MM.1S (cell line): ENCODE results near the gene SPOCD1.

ENCODE experiments used
- DNase-seq: peaks from one replicate; pipeline ENCODE4 v3.0.0-alpha.2; 2015
- H2AFZ ChIP-seq: fragments of 300-600 bp; sonication (generic); 2 replicates; pipeline ENCODE4 v1.6.0; 2016; ENCODE audit warnings: antibody characterized with exemption, low read length
- H3F3A ChIP-seq: fragments of 300-600 bp; sonication (generic); 2 replicates; pipeline ENCODE4 v1.6.1; 2016; ENCODE audit warnings: mild to moderate bottlenecking, antibody characterized with exemption, low read length, moderate library complexity, mixed read lengths; ENCODE audit not compliant: insufficient read depth
- H3K27ac ChIP-seq: fragments of 300-600 bp; sonication (generic); 2 replicates; pipeline ENCODE4 v1.5.1; 2016; ENCODE audit warnings: mild to moderate bottlenecking, low read length
- H3K27me3 ChIP-seq: fragments of 300-600 bp; sonication (generic); replicated peaks from 2 replicates; pipeline ENCODE4 v1.6.0; 2016; ENCODE audit warnings: low read length; ENCODE audit not compliant: insufficient read depth
- H3K36me3 ChIP-seq: fragments of 300-600 bp; sonication (generic); replicated peaks from 2 replicates; pipeline ENCODE4 v1.6.1; 2016; ENCODE audit warnings: mild to moderate bottlenecking, low read length, mixed read lengths; ENCODE audit not compliant: insufficient read depth
- H3K4me1 ChIP-seq: fragments of 300-600 bp; sonication (generic); 2 replicates; pipeline ENCODE4 v1.6.1; 2016; ENCODE audit warnings: low read length, mixed read lengths
- H3K4me2 ChIP-seq: fragments of 300-600 bp; sonication (generic); 2 replicates; pipeline ENCODE4 v1.6.0; 2016; ENCODE audit warnings: low read depth, low read length
- H3K4me3 ChIP-seq: fragments of 300-600 bp; sonication (generic); 2 replicates; pipeline ENCODE4 v1.5.1; 2016; ENCODE audit warnings: low read length, mixed read lengths
- H3K79me2 ChIP-seq: fragments of 300-600 bp; sonication (generic); 2 replicates; pipeline ENCODE4 v1.6.1; 2016; ENCODE audit warnings: mixed run types, low read length, mixed read lengths
- H3K9ac ChIP-seq: fragments of 300-600 bp; sonication (generic); 2 replicates; pipeline ENCODE4 v1.6.1; 2016; ENCODE audit warnings: low read length, mixed read lengths
- H3K9me2 ChIP-seq: fragments of 300-600 bp; sonication (generic); replicated peaks from 2 replicates; pipeline ENCODE4 v1.6.1; 2016; ENCODE audit warnings: mild to moderate bottlenecking, low read length, mixed read lengths; ENCODE audit not compliant: insufficient read depth
- H3K9me3 ChIP-seq: fragments of 300-600 bp; sonication (generic); replicated peaks from 2 replicates; pipeline ENCODE4 v1.6.1; 2016; ENCODE audit warnings: mild to moderate bottlenecking, low read length, mixed read lengths; ENCODE audit not compliant: insufficient read depth
- H4K20me1 ChIP-seq: fragments of 300-600 bp; sonication (generic); 2 replicates; pipeline ENCODE4 v1.6.1; 2016; ENCODE audit warnings: mild to moderate bottlenecking, low read length, moderate library complexity, mixed read lengths; ENCODE audit not compliant: insufficient read depth
- EZH2 ChIP-seq: fragments of 300-600 bp; sonication (generic); optimal IDR thresholded peaks from 2 replicates; pipeline ENCODE3; 2017; ENCODE audit warnings: low read depth, mild to moderate bottlenecking, antibody characterized with exemption, low read length, mixed read lengths
- EZH2phosphoT487 ChIP-seq: fragments of 300-600 bp; sonication (generic); IDR thresholded peaks from 2 replicates; pipeline ENCODE4 v1.6.1; 2018; ENCODE audit warnings: antibody characterized with exemption, low read length
- TF ChIP-seq, protein P1 (sequence below): fragments of 300-600 bp; sonication (generic); IDR thresholded peaks from 2 replicates; pipeline ENCODE4 v1.5.1; 2016; ENCODE audit warnings: antibody characterized with exemption, low read length, mixed read lengths

SPOCD1 gene

DNA sequence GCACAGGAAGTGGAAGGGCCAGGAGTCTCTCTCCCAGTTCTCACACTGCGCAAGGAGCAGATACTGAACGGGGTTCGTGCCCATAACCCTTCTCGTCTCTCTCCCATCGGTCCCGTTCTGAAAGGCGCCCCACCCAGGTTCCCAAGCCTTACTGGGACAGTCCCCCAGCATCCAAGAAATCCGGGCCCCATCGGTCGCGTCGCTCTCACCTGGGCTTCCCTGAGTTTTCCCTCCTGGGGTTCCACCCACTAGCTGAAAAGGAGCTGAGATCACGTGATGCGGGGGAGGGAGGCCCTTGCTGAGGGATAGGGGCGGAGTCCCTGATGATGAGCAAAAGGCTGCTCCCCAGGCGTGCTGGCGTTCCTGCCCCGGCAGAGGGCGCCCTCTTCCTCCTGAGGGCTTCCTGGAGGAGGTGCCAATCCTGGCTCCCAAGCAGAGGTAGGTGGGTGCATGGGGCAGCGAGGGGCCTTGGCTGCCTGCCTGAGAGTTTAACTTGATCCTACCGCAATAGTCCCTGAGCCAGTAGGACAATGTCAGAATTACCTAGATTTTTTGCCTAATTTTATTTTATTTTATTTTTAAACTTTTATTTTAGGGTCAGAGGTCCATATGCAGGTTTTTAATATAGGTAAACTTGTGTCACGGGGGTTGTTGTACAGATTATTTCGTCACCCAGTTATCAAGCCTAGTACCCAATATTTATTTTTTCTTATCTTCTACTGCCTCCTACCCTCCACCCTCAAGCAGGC, at the start of gene SPOCD1:
SPOCD1 (minus strand) TSS at position 271 of the 749 bp plus-strand sequence. CDS start 689 bp downstream, outside the sequence.
- Histone ChIP-seq H3K36me3 (no peaks in the 10 kb centered on the region), H3K9ac (no peak within 1 kb of the TSS), H3K27me3 (no peaks in the 10 kb centered on the region), H2AFZ (peak within 1 kb of the TSS; percentile 83), H3F3A (no peaks in the 10 kb centered on the region), H3K9me3 (no peaks in the 10 kb centered on the region), H3K9me2 (no peaks in the 10 kb centered on the region), H3K4me3 (0 out of 2 replicates have a peak within 1 kb of the TSS, but pooled peaks have one; percentile 16), H3K27ac (no peak within 1 kb of the TSS), H3K4me1 (0 out of 2 replicates have a peak, but pooled peaks cover 3% of the 10 kb centered on the region), H3K79me2 (no peaks in the 10 kb centered on the region), H3K4me2 (peak within 1 kb of the TSS; percentile 40; the same call in 1 of the 2 replicates), H4K20me1 (no peaks in the 10 kb centered on the region)
- TF ChIP-seq, protein P1, sequence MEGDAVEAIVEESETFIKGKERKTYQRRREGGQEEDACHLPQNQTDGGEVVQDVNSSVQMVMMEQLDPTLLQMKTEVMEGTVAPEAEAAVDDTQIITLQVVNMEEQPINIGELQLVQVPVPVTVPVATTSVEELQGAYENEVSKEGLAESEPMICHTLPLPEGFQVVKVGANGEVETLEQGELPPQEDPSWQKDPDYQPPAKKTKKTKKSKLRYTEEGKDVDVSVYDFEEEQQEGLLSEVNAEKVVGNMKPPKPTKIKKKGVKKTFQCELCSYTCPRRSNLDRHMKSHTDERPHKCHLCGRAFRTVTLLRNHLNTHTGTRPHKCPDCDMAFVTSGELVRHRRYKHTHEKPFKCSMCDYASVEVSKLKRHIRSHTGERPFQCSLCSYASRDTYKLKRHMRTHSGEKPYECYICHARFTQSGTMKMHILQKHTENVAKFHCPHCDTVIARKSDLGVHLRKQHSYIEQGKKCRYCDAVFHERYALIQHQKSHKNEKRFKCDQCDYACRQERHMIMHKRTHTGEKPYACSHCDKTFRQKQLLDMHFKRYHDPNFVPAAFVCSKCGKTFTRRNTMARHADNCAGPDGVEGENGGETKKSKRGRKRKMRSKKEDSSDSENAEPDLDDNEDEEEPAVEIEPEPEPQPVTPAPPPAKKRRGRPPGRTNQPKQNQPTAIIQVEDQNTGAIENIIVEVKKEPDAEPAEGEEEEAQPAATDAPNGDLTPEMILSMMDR, result peak; percentile 96
- no peak for TF ChIP-seq EZH2
- DNase-seq, result peak; percentile 93

DNA sequence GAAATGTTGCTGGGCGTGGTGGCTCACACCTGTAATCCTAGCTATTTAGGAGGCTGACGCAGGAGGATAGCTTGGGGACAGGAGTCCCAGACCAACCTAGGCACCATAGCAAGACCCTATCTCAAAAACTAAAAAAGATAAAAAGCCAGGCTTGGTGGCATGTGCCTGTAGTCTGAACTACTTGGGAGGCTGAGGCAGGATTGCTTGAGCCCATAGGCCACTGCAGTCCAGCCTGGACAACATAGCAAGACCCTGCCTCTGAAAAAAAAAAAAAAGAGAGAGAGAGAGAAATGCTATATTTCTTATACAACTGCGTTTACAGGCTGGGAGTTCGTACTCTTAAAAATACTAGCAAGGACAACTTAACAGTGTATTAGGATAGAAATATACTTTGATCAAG, 46.2 kb upstream of the SPOCD1 start:
- H2AFZ ChIP-seq, result no peak overlapping the region
- no peak overlapping the region for H3K27ac ChIP-seq
- no peak overlapping the region for H3K4me3 ChIP-seq
- H3K4me2 ChIP-seq, result no peak overlapping the region
- no peak for DNase-seq
- no peak overlapping the region for H3K9ac ChIP-seq
- H3K9me2 ChIP-seq, result no peaks in the 10 kb centered on the region
- H3K27me3 ChIP-seq, result no peaks in the 10 kb centered on the region
- H3K79me2 ChIP-seq, result no peaks in the 10 kb centered on the region
- no peaks in the 10 kb centered on the region for H3K9me3 ChIP-seq
- H4K20me1 ChIP-seq, result no peaks in the 10 kb centered on the region
- TF ChIP-seq EZH2, result no peak
- TF ChIP-seq, protein P1, result no peak
- TF ChIP-seq EZH2phosphoT487, result no peak
- no peaks in the 10 kb centered on the region for H3K4me1 ChIP-seq
- no peaks in the 10 kb centered on the region for H3F3A ChIP-seq
- H3K36me3 ChIP-seq, result no peaks in the 10 kb centered on the region

DNA sequence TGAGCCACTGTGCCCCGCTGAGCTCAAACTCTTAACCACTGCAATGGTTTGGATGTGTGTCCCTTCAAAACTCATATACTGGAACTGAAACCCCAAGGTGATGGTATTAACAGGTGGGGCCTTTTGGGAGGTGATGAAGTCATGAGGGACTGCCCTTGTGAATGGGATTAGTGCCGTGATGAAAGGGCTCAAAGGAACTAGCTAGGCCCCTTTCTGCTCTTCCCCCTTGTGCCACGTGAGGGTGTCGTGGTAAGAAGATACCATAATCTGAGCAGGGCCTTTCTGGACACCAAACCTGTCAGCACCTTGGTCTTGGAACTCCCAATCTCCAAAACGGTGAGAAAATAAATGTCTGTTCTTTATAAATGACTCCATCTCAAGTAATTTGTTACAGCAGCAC, 45.5 kb upstream of the SPOCD1 start:
- no peak overlapping the region for H3K9ac ChIP-seq
- no peaks in the 10 kb centered on the region for H3K27me3 ChIP-seq
- H3F3A ChIP-seq, result no peaks in the 10 kb centered on the region
- no peaks in the 10 kb centered on the region for H4K20me1 ChIP-seq
- H3K9me3 ChIP-seq, result no peaks in the 10 kb centered on the region
- no peaks in the 10 kb centered on the region for H3K4me1 ChIP-seq
- H3K36me3 ChIP-seq, result no peaks in the 10 kb centered on the region
- H3K9me2 ChIP-seq, result no peaks in the 10 kb centered on the region
- no peaks in the 10 kb centered on the region for H3K79me2 ChIP-seq
- peak; percentile 36 for DNase-seq
- no peak overlapping the region for H3K27ac ChIP-seq
- TF ChIP-seq EZH2phosphoT487 (no peak), EZH2 (no peak)
- TF ChIP-seq, protein P1, result peak; percentile 26
- 0 out of 2 replicates have a peak overlapping the region, but pooled peaks have one; percentile 29 for H2AFZ ChIP-seq
- no peak overlapping the region for H3K4me3 ChIP-seq
- no peak overlapping the region for H3K4me2 ChIP-seq
